ENCODE measurements around the gene TNS3.

TNS3 gene

GRCh38 chr7:47357361-47357760 is 224.6 kb downstream of the TNS3 start:
- no peak for DNase-seq

- no peak for DNase-seq
Measured at GRCh38 chr7:47356261-47356660, 225.7 kb downstream of the TNS3 start.

- DNase-seq = no peak
Measured at GRCh38 chr7:47355684-47356083, 226.2 kb downstream of the TNS3 start.

GRCh38 chr7:47354831-47355541 is 226.9 kb downstream of the TNS3 start:
- no peak for DNase-seq

- no peak for DNase-seq
Measured at GRCh38 chr7:47354071-47354470, 227.8 kb downstream of the TNS3 start.

- no peak for DNase-seq
Measured at GRCh38 chr7:47352394-47352968, 229.4 kb downstream of the TNS3 start.

GRCh38 chr7:47351233-47352154 is 230.4 kb downstream of the TNS3 start:
- no peak for DNase-seq

- no peak for DNase-seq
Measured at GRCh38 chr7:47350425-47350824, 231.5 kb downstream of the TNS3 start.

- DNase-seq = no peak
Measured at GRCh38 chr7:47349401-47349800, 232.5 kb downstream of the TNS3 start.

- no peak for DNase-seq
Measured at GRCh38 chr7:47347816-47348385, 234.0 kb downstream of the TNS3 start.

GRCh38 chr7:47347346-47347745 is 234.6 kb downstream of the TNS3 start:
- DNase-seq = no peak

- no peak for DNase-seq
Measured at GRCh38 chr7:47346377-47346914, 235.5 kb downstream of the TNS3 start.

GRCh38 chr7:47345857-47346298 is 236.0 kb downstream of the TNS3 start:
- no peak for DNase-seq

GRCh38 chr7:47344171-47344955 is 237.5 kb downstream of the TNS3 start:
- DNase-seq = no peak

- DNase-seq = no peak
Measured at GRCh38 chr7:47343061-47343455, 238.9 kb downstream of the TNS3 start.

- no peak for DNase-seq
Measured at GRCh38 chr7:47342296-47343060, 239.4 kb downstream of the TNS3 start.

GRCh38 chr7:47340517-47340916 is 241.4 kb downstream of the TNS3 start:
- DNase-seq = no peak

GRCh38 chr7:47338026-47338425 is 243.9 kb downstream of the TNS3 start:
- DNase-seq = no peak

GRCh38 chr7:47337531-47337930 is 244.4 kb downstream of the TNS3 start:
- DNase-seq = no peak

- no peak for DNase-seq
Measured at GRCh38 chr7:47336472-47337425, 245.2 kb downstream of the TNS3 start.

Measured in effector CD4-positive, alpha-beta T cell (primary cell).